Suppressor macrophage (primary cell): Measurements from ENCODE around the gene MAD2L2.

ENCODE experiments used
- DNase-seq, 4 experiments: peaks; one replicate each; pipeline ENCODE4 v3.0.0-alpha.2; 2020 to 2022

MAD2L2 gene

DNA sequence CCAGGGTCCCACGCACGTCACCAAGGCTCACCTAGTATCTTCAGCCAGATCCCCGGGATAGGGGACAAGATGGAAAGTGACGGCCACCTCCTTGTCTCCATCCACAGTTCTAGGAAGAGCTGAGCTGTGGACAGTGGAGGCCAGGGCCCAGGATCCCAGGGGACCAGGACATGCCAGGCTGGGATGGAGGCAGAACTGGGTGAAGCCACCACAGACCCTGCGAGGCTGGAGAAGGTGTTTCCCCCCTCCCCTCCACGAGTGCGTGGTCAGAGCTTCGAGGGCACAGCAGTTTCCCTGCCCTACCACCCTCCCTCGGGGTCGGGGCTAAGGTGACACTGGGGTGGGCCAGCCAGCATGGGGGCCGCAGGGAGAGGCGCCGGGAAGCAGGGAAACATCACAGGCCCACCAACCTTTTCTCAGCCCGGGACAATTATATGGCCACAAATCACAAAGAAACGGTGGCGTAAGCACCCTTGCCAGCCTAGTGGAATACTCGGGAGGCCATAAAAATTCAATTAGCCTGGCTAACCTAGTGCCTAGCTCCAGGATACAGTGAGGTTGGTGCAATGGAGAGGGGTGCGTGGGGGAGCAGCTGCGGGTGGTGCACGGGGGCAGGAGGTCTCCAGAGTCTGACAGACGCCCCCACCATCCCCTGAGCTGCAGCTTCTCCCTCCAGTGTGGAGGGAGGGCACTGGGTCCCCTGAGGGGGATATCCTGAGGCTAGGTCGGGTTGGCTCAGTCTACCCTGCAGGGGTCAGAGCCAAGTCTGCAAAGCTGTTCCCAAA is 23.9 kb upstream of the MAD2L2 start:
- DNase-seq, result no peak

DNA sequence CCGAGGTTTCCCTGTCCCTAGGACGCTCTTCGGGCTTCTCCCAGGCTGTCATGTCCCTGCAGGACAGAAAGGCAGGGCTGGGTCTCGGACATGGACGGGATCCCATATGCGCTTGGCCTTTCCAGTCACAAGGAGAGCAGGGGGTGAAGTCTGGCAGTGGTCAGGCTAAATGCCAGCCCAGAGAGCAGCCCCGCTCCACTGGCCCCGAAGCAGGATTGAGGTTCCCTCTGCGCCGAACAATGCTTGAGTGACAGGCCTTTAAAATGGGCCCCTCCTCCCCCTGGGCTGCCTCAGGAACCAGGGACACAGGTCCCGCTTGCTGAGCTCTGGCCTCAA is 23.2 kb upstream of the MAD2L2 start:
- no peak for DNase-seq

- DNase-seq, result peak in 3 of 4 experiments; percentile 21 to 46 (median 35)
Observed at GRCh38 chr1:11703357-11704193, 22.6 kb upstream of the MAD2L2 start.

DNA sequence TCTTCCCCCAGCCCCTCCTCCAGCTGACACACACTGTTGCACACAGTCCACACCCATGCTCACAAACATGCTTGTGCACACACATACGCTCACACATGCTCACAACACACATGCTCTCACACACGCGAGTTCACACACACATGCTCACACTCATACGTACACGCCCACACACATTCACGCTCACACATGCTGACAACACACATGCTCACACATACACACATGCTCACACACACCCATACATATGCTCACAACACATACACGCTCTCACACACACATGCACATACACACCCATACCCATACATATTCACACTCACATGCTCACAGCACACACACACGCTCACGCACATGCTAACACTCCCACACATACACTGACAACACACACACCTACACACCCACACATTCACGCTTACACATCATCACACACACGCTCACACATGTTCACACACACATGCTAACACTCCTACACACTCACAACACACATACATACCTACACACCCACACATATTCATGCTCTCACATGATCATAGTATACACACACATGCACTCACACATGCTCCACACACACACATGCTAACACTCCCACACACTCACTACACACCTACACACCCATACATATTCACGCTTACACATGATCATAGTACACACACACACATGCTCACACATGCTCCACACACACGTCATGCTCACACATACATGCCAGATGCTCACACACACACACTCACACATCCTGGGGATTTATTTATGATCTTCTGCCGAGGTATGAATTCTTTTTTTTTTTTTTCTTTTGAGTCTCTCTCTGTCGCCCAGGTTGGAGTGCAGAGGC is 21.2 kb upstream of the MAD2L2 start:
- DNase-seq, result no peak

- no peak for DNase-seq
Observed at GRCh38 chr1:11701551-11701961, 20.6 kb upstream of the MAD2L2 start.

DNA sequence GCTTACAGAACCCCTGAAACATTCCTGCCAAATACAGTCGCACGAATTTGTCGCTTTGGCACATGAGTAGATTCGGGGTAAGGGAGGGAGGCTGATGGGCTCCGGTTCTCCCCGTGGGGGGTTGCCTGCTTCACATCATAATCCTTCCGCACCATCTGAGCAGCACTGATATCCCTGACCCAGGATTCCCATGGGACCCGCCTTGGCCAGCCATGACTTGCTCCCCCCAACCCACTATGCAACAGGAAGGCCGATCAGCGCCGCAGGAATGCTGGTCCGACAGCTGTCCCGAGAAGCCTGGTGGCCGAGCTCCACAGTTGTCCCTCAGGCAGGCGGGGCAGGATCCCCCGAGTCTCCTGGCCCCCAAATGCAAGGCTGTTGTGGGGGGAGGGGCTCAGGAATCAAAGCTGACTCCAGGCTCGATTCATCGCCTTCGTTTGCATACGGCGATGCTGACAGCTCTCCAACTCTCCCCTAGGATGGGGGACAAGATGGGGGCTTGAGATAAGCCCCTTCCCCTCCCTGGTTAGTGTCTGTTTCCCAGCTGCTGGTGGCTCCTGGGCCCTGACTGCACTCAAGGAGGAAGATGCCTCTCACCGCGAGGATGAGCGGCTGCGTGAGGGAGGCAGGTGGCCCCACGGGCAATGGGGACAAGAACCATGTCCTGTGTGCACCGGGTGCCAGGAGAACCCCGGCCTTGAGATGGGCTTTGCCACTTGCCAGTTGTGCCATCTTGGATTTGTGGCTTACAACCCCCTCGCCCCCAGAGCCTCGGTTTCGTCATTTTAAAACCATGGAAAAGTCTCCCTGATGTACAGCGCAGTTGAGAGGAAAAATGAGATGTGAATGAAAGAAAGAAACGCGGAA is 19.9 kb upstream of the MAD2L2 start:
- no peak for DNase-seq

DNA sequence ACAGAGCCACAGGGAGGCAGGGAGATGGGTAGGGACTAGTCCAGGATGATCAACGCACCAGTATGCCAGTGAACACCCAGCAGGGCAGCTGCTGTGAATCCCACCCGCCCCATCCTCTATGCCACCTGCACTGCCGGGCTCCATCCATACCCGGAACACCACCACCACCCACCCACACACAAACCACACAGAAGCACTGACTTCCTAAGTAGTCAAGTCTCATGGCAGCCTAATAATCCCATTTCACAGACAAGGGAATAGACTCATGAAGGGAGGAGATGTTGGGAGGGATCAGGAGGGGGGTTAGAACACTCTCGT is 16.9 kb upstream of the MAD2L2 start:
- DNase-seq, result no peak

- no peak for DNase-seq
Observed at GRCh38 chr1:11697188-11697892, 16.4 kb upstream of the MAD2L2 start.

- DNase-seq, result no peak
Observed at GRCh38 chr1:11695861-11696260, 14.9 kb upstream of the MAD2L2 start.

DNA sequence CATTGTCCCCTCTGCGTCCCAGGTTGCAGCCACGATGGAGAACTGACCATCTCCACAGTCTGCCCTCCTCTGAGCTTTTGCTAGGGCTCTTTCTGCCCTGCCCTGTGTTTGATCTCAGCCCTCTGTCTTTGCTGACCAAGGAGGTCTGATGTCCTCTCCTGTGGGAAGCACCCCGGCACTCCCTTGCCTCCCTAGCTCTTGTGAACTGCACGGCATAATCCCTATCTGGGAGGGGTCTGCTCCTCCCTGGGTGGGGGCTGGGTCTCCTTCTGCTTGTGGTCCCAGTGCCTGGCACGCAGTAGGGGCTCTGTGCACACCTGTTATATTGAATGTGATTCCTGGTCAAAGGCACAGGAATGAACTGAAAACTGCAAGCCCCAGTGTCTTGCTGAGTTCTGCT is 13.0 kb upstream of the MAD2L2 start:
- no peak for DNase-seq

DNA sequence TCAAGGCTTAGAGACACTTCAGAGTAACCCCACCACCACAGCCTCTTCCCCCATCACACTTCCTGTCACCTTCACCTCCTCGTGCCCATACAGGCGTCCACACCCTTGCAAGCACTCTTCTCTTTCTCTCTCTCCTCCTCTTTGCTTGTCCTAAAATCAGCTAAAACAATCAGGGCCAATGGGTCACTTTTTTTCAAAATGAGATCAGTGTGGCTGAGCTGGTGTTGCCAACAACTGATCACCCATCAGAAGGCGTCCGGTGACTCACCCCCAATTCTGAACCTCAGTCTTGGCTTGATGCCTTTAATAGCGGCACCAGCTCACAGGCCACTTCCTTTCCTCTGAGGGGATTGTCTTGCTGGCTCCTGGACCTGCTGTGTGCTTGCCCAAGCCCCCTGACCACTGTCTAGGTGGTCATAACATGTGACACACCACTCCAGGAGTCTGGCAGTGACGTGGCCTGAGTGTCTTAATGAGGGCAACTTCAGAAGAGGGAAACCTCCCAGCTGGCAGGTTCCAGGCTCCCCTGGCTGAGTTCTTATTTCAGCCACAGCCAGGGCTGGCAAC is 12.2 kb upstream of the MAD2L2 start:
- peak; percentile 79 to 91 (median 84) for DNase-seq

- DNase-seq, result peak in 1 of 4 experiments; percentile 30
Observed at GRCh38 chr1:11691928-11692711, 11.2 kb upstream of the MAD2L2 start.

GRCh38 chr1:11691302-11691914 is 10.5 kb upstream of the MAD2L2 start, which contains the start of gene DRAXIN:
DRAXIN (plus strand) TSS chr1:11691710; CDS start chr1:11706259, 14,549 bp downstream.
- DNase-seq, result peak in 3 of 4 experiments; percentile 13 to 48 (median 36)

GRCh38 chr1:11690397-11691301 is 9.7 kb upstream of the MAD2L2 start:
- peak; percentile 31 to 67 (median 60) for DNase-seq

GRCh38 chr1:11688506-11688905 is 7.6 kb upstream of the MAD2L2 start:
- no peak for DNase-seq

DNA sequence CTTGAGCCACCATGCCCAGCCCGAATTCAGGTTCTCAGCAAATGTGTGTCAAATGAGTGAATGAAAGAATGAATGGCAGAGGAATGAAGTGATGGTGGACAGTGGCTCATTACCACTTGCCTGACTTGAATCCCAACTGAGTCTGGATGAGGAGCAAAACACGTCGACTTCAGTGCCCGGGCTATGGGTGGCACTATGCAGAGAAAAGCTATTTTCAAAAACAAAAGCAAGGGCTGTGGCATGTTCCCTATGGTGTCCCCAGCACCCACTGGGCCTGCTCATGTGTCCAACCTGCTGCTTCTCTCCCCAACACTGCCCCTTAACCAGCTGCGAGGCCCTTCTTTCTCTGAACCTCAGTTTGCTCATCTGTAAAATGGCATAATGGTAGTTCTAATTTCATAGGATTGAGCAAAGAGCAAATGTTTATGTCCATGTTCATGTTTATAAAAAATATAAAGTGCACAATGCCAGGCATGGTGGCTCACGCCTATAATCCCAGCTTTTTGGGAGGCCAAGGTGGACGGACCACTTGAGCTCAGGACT is 4.3 kb upstream of the MAD2L2 start:
- DNase-seq, result no peak

- DNase-seq, result no peak
Observed at GRCh38 chr1:11684070-11684469, 3.1 kb upstream of the MAD2L2 start.

GRCh38 chr1:11682799-11683198 is 1.9 kb upstream of the MAD2L2 start:
- no peak for DNase-seq
